ENCODE data around the gene MANEAL. TPM values are rescaled to one million over a fixed set of nuclear protein-coding genes. Genes with fewer than 3 reads are reported as not detected.

MANEAL gene
- total and polyA plus RNA-seq, 2 of the 4 experiments (the other 2 are of a cell fraction), result 0.54 to 0.55 TPM

GRCh38 chr1:37764888-37765441 is 28.7 kb upstream of the MANEAL start, which contains the start of gene EPHA10:
EPHA10 (minus strand) TSS chr1:37765120; CDS start chr1:37765066, 54 bp downstream.
- H2AFZ ChIP-seq (replicated peaks; ENCODE audit: low read length, poor library complexity), result peak within 1 kb of the TSS; percentile 58
- ChIA-PET CTCF (no interaction called here), POLR2A (ENCODE audit: unreplicated experiment) (interaction anchor here (0.6 kb wide), 1 partner anchor 456 kb away, joined by 3 read pairs; no protein-coding TSS in a partner anchor)
- H3K9me3 ChIP-seq (ENCODE audit: control insufficient read depth, insufficient read depth, low read length), result no peaks in the 10 kb centered on the region; the same call in 1 of the 2 replicates
- no peak within 1 kb of the TSS for H2BK5ac ChIP-seq (ENCODE audit: low read depth, low read length, poor library complexity, severe bottlenecking)
- H4K5ac ChIP-seq (ENCODE audit: low read depth, low read length), result no peak within 1 kb of the TSS
- no peak within 1 kb of the TSS for H2AK5ac ChIP-seq (ENCODE audit: low read depth, low read length)
- no peaks in the 10 kb centered on the region for H3K9me1 ChIP-seq (ENCODE audit: insufficient read depth, low read length)
- no peak within 1 kb of the TSS for H3K9ac ChIP-seq (ENCODE audit: low read depth, low read length)
- no peak within 1 kb of the TSS for H3K4me2 ChIP-seq (ENCODE audit: low read depth, low read length)
- peak within 1 kb of the TSS; percentile 57 for H2AK9ac ChIP-seq (replicated peaks; ENCODE audit: low read depth, low read length, poor library complexity)
- H3K56ac ChIP-seq (ENCODE audit: extremely low read depth, insufficient read depth, low read length), result no peak within 1 kb of the TSS
- no peak within 1 kb of the TSS for H2BK120ac ChIP-seq (ENCODE audit: low read depth, low read length)
- H2BK20ac ChIP-seq (ENCODE audit: low read depth, low read length), result no peak within 1 kb of the TSS
- H4K91ac ChIP-seq (ENCODE audit: insufficient read depth, low read depth, low read length), result no peak within 1 kb of the TSS
- no peaks in the 10 kb centered on the region for H3K4me1 ChIP-seq (ENCODE audit: control insufficient read depth, insufficient read depth, low read length)
- no peak for DNase-seq
- dilution Hi-C loops (cut with HindIII; ENCODE audit: low sequenced_read_pairs, unreplicated experiment), result no loop called here
- no peaks in the 10 kb centered on the region for H3K36me3 ChIP-seq (ENCODE audit: control insufficient read depth, insufficient read depth, low read length)
- H3K4me3 ChIP-seq (ENCODE audit: insufficient read depth, low read depth, low read length), result no peak within 1 kb of the TSS
- WGBS, 2 experiments (ENCODE audit: extremely low coverage in 2 of 2, insufficient read length in 1 of 2), result 3% methylated on average over 16 of the region's 33 CpGs; no CpG with 5 or more reads in 1 of the 2 experiments
- TF ChIP-seq MAZ (IDR thresholded peaks at IDR 0.05; ENCODE audit: borderline replicate concordance, low read depth, low read length), result no peak
- no peak for TF ChIP-seq USF2 (IDR thresholded peaks at IDR 0.05; ENCODE audit: low read depth, low read length)
- TF ChIP-seq ELK1 (IDR thresholded peaks at IDR 0.05; ENCODE audit: borderline replicate concordance, low read depth, low read length), result no peak
- TF ChIP-seq RAD21 (IDR thresholded peaks at IDR 0.05; ENCODE audit: low read length), result no peak
- TF ChIP-seq SMC3 (IDR thresholded peaks at IDR 0.05; ENCODE audit: low read depth, low read length), result no peak
- no peak for TF ChIP-seq CHD1 (IDR thresholded peaks at IDR 0.05; ENCODE audit: low read depth, low read length)
- TF ChIP-seq POLR2A (IDR thresholded peaks at IDR 0.05; ENCODE audit: low read depth, low read length), result no peak
- no peak for TF ChIP-seq CEBPB (IDR thresholded peaks at IDR 0.05; ENCODE audit: low read depth, low read length)
- TF ChIP-seq MXI1 (IDR thresholded peaks at IDR 0.05; ENCODE audit: borderline replicate concordance, low read depth, low read length), result no peak
- TF ChIP-seq MAFK (IDR thresholded peaks at IDR 0.05; ENCODE audit: low read depth, low read length), result no peak
- no peak for TF ChIP-seq NFE2L2 (IDR thresholded peaks at IDR 0.05; ENCODE audit: low read depth, low read length)
- TF ChIP-seq BHLHE40 (IDR thresholded peaks at IDR 0.05; ENCODE audit: low read depth, low read length), result no peak
- no peak for TF ChIP-seq RCOR1 (IDR thresholded peaks at IDR 0.05; ENCODE audit: insufficient replicate concordance, low read length)
- TF ChIP-seq RFX5 (IDR thresholded peaks at IDR 0.05; ENCODE audit: low read depth, low read length), result no peak
- TF ChIP-seq FOS (IDR thresholded peaks at IDR 0.05; ENCODE audit: low read depth, low read length), result no peak
- TF ChIP-seq, protein P1, sequence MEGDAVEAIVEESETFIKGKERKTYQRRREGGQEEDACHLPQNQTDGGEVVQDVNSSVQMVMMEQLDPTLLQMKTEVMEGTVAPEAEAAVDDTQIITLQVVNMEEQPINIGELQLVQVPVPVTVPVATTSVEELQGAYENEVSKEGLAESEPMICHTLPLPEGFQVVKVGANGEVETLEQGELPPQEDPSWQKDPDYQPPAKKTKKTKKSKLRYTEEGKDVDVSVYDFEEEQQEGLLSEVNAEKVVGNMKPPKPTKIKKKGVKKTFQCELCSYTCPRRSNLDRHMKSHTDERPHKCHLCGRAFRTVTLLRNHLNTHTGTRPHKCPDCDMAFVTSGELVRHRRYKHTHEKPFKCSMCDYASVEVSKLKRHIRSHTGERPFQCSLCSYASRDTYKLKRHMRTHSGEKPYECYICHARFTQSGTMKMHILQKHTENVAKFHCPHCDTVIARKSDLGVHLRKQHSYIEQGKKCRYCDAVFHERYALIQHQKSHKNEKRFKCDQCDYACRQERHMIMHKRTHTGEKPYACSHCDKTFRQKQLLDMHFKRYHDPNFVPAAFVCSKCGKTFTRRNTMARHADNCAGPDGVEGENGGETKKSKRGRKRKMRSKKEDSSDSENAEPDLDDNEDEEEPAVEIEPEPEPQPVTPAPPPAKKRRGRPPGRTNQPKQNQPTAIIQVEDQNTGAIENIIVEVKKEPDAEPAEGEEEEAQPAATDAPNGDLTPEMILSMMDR (conservative IDR thresholded peaks at IDR 0.05; ENCODE audit: low read depth, low read length), result no peak
- H2BK15ac ChIP-seq (ENCODE audit: low read depth, low read length), result no peak within 1 kb of the TSS
- intact Hi-C loops (cut with micrococcal nuclease), result no loop called here
- H3K27me3 ChIP-seq (ENCODE audit: control insufficient read depth, insufficient read depth, low read length), result peaks cover 44% of the 10 kb centered on the region
- no peak within 1 kb of the TSS for H3K18ac ChIP-seq (ENCODE audit: low read depth, low read length)
- H3K4ac ChIP-seq (ENCODE audit: low read depth, low read length), result no peak within 1 kb of the TSS
- no peak within 1 kb of the TSS for H3K14ac ChIP-seq (replicated peaks; ENCODE audit: low read depth, low read length)
- H3K23ac ChIP-seq (ENCODE audit: low read depth, low read length), result no peak within 1 kb of the TSS
- H3K79me1 ChIP-seq (ENCODE audit: low read depth in 1 of 2, low read length in 2 of 2), result no peaks in the 10 kb centered on the region
- H4K8ac ChIP-seq (ENCODE audit: low read depth in 2 of 2, low read length in 2 of 2), result no peak within 1 kb of the TSS
- H4K20me1 ChIP-seq (ENCODE audit: insufficient read depth, low read length), result no peaks in the 10 kb centered on the region
- in situ Hi-C loops (cut with MboI; ENCODE audit: low sequenced_read_pairs), result no loop called here
- H3K27ac ChIP-seq (ENCODE audit: insufficient read depth, low read length), result no peak within 1 kb of the TSS
- BruUV-seq (replicated peaks), result no TSS peak
- ATAC-seq (ENCODE audit: low read depth), result no peak
